ENCODE measurements around the gene CHCHD4.
A peak's percentile ranks its signal among the peaks of the same experiment; 100 is the strongest.

Gene CHCHD4

DNA sequence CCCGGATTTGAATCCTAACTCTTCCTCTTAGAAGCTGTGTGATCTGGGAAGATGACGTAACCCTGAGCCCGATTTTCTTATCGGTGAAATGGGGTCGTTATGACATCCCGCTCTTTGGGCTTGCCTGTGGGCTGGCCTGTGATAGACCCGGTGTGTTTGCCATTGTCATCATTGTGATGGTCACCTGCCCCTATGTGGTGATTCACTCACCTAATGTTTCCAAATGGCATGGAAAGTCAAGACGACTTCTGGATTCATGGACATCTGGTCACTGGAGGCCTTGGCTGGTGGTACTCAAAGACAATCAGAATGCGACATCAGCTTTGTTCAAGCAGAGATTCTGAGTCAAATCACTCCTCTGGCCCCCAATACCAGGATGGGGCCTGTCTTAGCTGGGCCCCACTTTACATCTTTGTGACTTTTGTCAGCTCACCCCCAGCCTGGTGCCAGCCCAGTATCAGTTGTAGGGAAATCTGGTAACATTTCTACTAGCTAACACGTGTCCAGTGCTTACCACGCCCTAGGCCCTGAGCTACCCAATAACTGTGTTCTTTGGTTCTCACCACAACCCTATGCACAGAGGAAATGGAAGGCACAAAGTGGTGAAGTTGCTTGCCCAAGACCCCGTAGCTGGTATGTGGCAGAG, 3.0 kb upstream of the CHCHD4 start:
- Histone ChIP-seq H3K4me1 (ENCODE audit: control insufficient read depth, low read depth, low read length) (peaks cover 7% of the 10 kb centered on the region), H3K4ac (ENCODE audit: low read depth, low read length) (no peak overlapping the region), H3K56ac (ENCODE audit: low read length) (no peak overlapping the region), H3K18ac (ENCODE audit: low read length) (no peak overlapping the region), H3K36me3 (ENCODE audit: control insufficient read depth, insufficient read depth, low read length) (peaks cover 8% of the 10 kb centered on the region), H3K79me2 (ENCODE audit: control insufficient read depth, insufficient read depth, low read length) (peaks cover 30% of the 10 kb centered on the region), H3K4me3 (ENCODE audit: low read length) (no peak overlapping the region), H3K79me1 (ENCODE audit: low read length) (peaks cover 34% of the 10 kb centered on the region), H3K27ac (ENCODE audit: low read depth, low read length) (no peak overlapping the region), H2AK5ac (ENCODE audit: low read length) (no peak overlapping the region), H3K27me3 (ENCODE audit: insufficient read depth, low read length, poor library complexity) (no peaks in the 10 kb centered on the region), H3K23ac (ENCODE audit: low read length) (no peak overlapping the region), H2BK120ac (ENCODE audit: low read depth, low read length) (no peak overlapping the region), H3K9ac (ENCODE audit: low read length) (no peak overlapping the region), H2BK15ac (replicated peaks; ENCODE audit: low read depth) (no peak overlapping the region), H4K5ac (ENCODE audit: low read length) (no peak overlapping the region), H3K4me2 (ENCODE audit: low read length) (no peak overlapping the region), H2BK5ac (ENCODE audit: low read length) (no peak overlapping the region), H4K8ac (ENCODE audit: low read depth, low read length) (no peak overlapping the region)
- DNase-seq, result no peak
- no CpG with 5 or more reads among the region's 12 CpGs for WGBS (ENCODE audit: extremely low coverage, insufficient coverage, low lambda C conversion rate)

DNA sequence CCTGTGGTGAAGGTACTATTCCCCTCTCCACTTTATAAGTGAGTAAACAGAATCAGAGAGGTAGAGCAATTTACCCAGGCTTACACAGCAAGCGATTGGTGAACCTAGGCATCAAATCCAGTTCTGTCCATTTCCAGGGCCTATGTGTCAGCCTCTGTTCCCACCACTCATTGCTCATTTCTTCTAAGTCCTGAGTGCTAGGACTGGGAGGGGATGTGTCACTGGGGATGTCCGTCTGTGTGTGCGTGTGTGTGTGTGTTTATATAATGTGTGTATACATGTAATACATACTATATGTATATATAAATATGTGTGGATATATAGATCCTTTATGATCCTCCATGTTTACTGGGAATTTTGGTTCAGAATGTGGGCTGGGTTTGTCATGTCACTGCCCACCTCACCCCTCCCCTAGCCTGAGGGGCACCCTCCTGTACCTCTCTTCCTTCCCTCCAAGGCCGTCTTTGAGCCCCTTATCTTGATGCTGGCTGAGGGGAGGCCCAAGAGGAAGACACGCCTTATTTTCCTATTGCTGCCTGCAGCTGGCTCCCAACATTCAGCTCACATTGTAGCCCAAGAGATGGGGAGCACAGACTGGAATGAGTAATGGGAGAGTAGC, 2.3 kb upstream of the CHCHD4 start:
- no peak overlapping the region for H3K4me3 ChIP-seq (ENCODE audit: low read length)
- WGBS (ENCODE audit: extremely low coverage, insufficient coverage, low lambda C conversion rate), result no CpG with 5 or more reads among the region's 5 CpGs

DNA sequence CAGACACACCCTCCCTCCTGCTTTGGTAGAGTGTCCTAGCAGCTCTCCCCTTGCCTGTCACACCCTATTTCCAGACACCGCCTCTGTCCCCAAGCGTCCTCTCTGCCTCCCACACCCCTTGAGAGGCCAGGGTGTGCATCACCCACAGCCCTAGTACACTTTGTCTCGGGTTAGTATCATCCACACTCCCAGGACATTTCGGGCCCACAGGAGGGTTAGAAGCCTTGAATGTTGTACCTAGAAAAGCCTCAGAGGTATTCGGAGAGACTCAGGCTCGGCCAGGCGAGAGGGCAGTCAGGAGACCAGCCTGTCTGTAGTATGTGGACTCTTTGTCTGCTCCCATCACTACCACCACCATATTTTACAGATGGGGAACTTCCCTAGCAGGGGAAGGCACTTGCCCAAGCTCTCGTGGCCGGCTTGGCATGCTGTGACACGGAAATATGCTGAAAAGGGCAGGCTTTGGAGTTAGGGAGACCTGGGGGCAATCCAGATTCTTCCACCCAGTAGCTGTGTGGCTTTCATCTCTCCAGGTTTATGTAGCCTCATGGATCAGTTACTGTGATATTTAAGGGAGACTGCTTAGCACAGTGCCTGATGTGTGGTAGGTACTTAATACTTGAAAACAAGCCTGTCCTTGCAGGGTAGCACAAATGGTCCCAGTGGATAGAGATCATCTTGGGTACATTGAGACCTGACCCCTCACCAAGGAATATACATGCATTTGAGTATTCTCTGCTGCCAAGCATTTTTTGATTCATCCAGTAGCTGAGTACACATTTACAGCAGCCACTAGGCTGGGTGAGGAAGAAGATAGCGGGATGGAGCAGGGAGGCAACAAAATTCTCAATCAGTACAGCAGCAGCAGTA, 1.6 kb upstream of the CHCHD4 start:
- Histone ChIP-seq H4K8ac (ENCODE audit: low read depth, low read length) (no peak overlapping the region), H3K18ac (ENCODE audit: low read length) (no peak overlapping the region), H3K27ac (ENCODE audit: low read depth, low read length) (no peak overlapping the region), H4K5ac (ENCODE audit: low read length) (no peak overlapping the region), H3K56ac (ENCODE audit: low read length) (peak overlapping the region; percentile 95), H2BK120ac (ENCODE audit: low read depth, low read length) (no peak overlapping the region), H3K79me2 (ENCODE audit: control insufficient read depth, insufficient read depth, low read length) (peaks cover 33% of the 10 kb centered on the region), H2AK5ac (ENCODE audit: low read length) (no peak overlapping the region), H3K79me1 (ENCODE audit: low read length) (peaks cover 41% of the 10 kb centered on the region), H2BK5ac (ENCODE audit: low read length) (no peak overlapping the region), H3K23ac (ENCODE audit: low read length) (no peak overlapping the region), H2BK15ac (replicated peaks; ENCODE audit: low read depth) (no peak overlapping the region), H3K4ac (ENCODE audit: low read depth, low read length) (no peak overlapping the region), H3K4me2 (ENCODE audit: low read length) (peak overlapping the region; percentile 93), H3K27me3 (ENCODE audit: insufficient read depth, low read length, poor library complexity) (no peaks in the 10 kb centered on the region), H3K4me3 (ENCODE audit: low read length) (peak overlapping the region; percentile 88), H3K4me1 (ENCODE audit: control insufficient read depth, low read depth, low read length) (peaks cover 7% of the 10 kb centered on the region), H3K36me3 (ENCODE audit: control insufficient read depth, insufficient read depth, low read length) (peaks cover 3% of the 10 kb centered on the region), H3K9ac (ENCODE audit: low read length) (peak overlapping the region; percentile 95)
- WGBS (ENCODE audit: extremely low coverage, insufficient coverage, low lambda C conversion rate), result no CpG with 5 or more reads among the region's 11 CpGs
- no peak for DNase-seq

More for the DNA sequence above, 2.3 kb upstream of the CHCHD4 start:
- Histone ChIP-seq H3K23ac (ENCODE audit: low read length) (no peak overlapping the region), H3K79me1 (ENCODE audit: low read length) (peaks cover 40% of the 10 kb centered on the region), H4K8ac (ENCODE audit: low read depth, low read length) (no peak overlapping the region), H2BK120ac (ENCODE audit: low read depth, low read length) (no peak overlapping the region), H3K9ac (ENCODE audit: low read length) (peak overlapping the region; percentile 6), H2BK5ac (ENCODE audit: low read length) (no peak overlapping the region), H3K27ac (ENCODE audit: low read depth, low read length) (no peak overlapping the region), H3K18ac (ENCODE audit: low read length) (no peak overlapping the region), H3K36me3 (ENCODE audit: control insufficient read depth, insufficient read depth, low read length) (peaks cover 5% of the 10 kb centered on the region), H3K4me2 (ENCODE audit: low read length) (no peak overlapping the region), H2AK5ac (ENCODE audit: low read length) (no peak overlapping the region), H3K56ac (ENCODE audit: low read length) (no peak overlapping the region), H2BK15ac (replicated peaks; ENCODE audit: low read depth) (no peak overlapping the region), H3K27me3 (ENCODE audit: insufficient read depth, low read length, poor library complexity) (no peaks in the 10 kb centered on the region), H3K79me2 (ENCODE audit: control insufficient read depth, insufficient read depth, low read length) (peaks cover 33% of the 10 kb centered on the region), H3K4ac (ENCODE audit: low read depth, low read length) (no peak overlapping the region), H3K4me1 (ENCODE audit: control insufficient read depth, low read depth, low read length) (peaks cover 7% of the 10 kb centered on the region), H4K5ac (ENCODE audit: low read length) (no peak overlapping the region)
- no peak for DNase-seq

DNA sequence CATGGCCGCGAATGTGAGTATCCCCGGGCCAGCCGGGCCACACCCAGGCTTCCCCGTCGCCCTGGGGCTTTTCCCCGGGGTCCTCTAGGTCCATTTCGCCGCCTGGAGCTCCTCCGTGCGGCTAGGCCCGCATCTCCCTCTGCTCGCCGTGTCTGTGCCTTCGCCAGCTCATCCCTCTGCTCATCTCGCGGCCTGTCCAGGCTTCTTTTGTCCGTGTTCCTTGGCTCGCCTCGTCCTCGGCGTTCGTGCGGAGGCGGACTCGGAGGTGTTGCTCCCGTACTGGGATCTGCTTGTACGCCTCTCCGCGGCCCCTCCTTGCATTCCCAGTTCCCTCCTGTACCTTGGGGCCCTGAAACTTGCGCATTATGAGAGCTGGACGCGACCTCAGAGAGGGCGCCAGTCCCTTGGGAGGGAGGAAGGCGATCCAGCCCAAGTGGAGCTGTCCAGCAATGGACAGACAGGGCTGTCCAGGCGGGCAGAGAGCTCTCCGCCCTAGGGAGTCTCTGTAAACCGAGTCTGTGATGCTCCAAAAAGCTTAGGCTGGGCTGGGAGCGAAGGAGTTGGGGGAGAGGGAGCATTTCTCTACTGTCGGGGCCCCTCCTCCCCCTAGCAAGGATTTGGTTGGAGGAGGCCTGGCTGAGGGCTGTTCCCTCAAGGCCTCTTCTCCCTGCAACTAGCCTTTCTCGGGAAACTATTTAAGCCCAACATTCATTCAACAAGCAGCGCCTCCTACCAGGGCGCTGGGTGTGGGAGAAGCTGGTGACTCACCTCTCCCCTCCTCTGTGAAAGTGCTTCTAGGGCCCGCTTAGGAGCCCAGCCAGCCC, 735 bp upstream of the CHCHD4 start:
- Histone ChIP-seq H3K27ac (ENCODE audit: low read depth, low read length) (peak overlapping the region; percentile 34), H4K5ac (ENCODE audit: low read length) (no peak overlapping the region), H2AK5ac (ENCODE audit: low read length) (no peak overlapping the region), H3K27me3 (ENCODE audit: insufficient read depth, low read length, poor library complexity) (no peaks in the 10 kb centered on the region), H3K36me3 (ENCODE audit: control insufficient read depth, insufficient read depth, low read length) (peaks cover 3% of the 10 kb centered on the region), H2BK15ac (replicated peaks; ENCODE audit: low read depth) (no peak overlapping the region), H3K4me1 (ENCODE audit: control insufficient read depth, low read depth, low read length) (peaks cover 7% of the 10 kb centered on the region), H3K79me2 (ENCODE audit: control insufficient read depth, insufficient read depth, low read length) (peaks cover 33% of the 10 kb centered on the region), H3K4ac (ENCODE audit: low read depth, low read length) (no peak overlapping the region), H3K9ac (ENCODE audit: low read length) (peak overlapping the region; percentile 95), H3K4me3 (ENCODE audit: low read length) (peak overlapping the region; percentile 88), H2BK120ac (ENCODE audit: low read depth, low read length) (no peak overlapping the region), H3K4me2 (ENCODE audit: low read length) (peak overlapping the region; percentile 93), H4K8ac (ENCODE audit: low read depth, low read length) (no peak overlapping the region), H3K56ac (ENCODE audit: low read length) (peak overlapping the region; percentile 95), H3K23ac (ENCODE audit: low read length) (peak overlapping the region; percentile 53), H3K79me1 (ENCODE audit: low read length) (peaks cover 41% of the 10 kb centered on the region), H2BK5ac (ENCODE audit: low read length) (no peak overlapping the region), H3K18ac (ENCODE audit: low read length) (peak overlapping the region; percentile 15)
- WGBS (ENCODE audit: extremely low coverage, insufficient coverage, low lambda C conversion rate), result no CpG with 5 or more reads among the region's 44 CpGs
- DNase-seq, result peak; percentile 96

DNA sequence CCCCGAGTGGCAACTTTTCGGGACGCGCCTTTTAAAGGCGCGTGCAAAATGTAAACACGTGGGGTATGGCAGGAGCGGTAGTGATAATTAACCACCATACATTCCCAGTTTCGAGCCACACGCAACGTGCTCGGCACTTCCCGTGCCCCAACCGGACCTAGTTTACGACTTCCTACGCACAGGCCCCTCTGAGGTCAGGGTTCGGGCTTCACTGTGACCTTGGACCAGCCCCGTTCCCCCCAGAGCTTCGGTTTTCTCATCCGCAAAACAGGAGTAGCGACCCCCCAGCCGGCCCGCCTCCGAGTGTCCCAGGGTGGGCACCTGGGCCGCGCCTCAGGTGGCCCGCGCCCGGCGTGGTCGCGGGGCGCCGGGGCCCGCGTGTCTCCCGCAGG, 451 bp downstream of the CHCHD4 start:
- H3K36me3 ChIP-seq (ENCODE audit: control insufficient read depth, insufficient read depth, low read length), result no peaks in the 10 kb centered on the region

More for the DNA sequence above, 451 bp downstream of the CHCHD4 start:
- WGBS (ENCODE audit: extremely low coverage, insufficient coverage, low lambda C conversion rate), result no CpG with 5 or more reads among the region's 37 CpGs
- H3K27ac ChIP-seq (ENCODE audit: low read depth, low read length), result peak overlapping the region; percentile 36
- peaks cover 45% of the 10 kb centered on the region for H3K79me1 ChIP-seq (ENCODE audit: low read length)
- H3K27me3 ChIP-seq (ENCODE audit: insufficient read depth, low read length, poor library complexity), result no peaks in the 10 kb centered on the region
- H3K4ac ChIP-seq (ENCODE audit: low read depth, low read length), result no peak overlapping the region
- H3K9ac ChIP-seq (ENCODE audit: low read length), result peak overlapping the region; percentile 92
- no peak overlapping the region for H3K23ac ChIP-seq (ENCODE audit: low read length)
- peak overlapping the region; percentile 94 for H3K56ac ChIP-seq (ENCODE audit: low read length)
- H3K4me2 ChIP-seq (ENCODE audit: low read length), result peak overlapping the region; percentile 95
- H3K79me2 ChIP-seq (ENCODE audit: control insufficient read depth, insufficient read depth, low read length), result peaks cover 33% of the 10 kb centered on the region
- H3K4me3 ChIP-seq (ENCODE audit: low read length), result peak overlapping the region; percentile 74
- peak overlapping the region; percentile 73 for H4K5ac ChIP-seq (ENCODE audit: low read length)
- peaks cover 7% of the 10 kb centered on the region for H3K4me1 ChIP-seq (ENCODE audit: control insufficient read depth, low read depth, low read length)
- H2AK5ac ChIP-seq (ENCODE audit: low read length), result peak overlapping the region; percentile 48
- no peak overlapping the region for H4K8ac ChIP-seq (ENCODE audit: low read depth, low read length)
- DNase-seq, result peak; percentile 66
- peak overlapping the region; percentile 21 for H2BK120ac ChIP-seq (ENCODE audit: low read depth, low read length)
- no peak overlapping the region for H2BK15ac ChIP-seq (replicated peaks; ENCODE audit: low read depth)
- no peak overlapping the region for H2BK5ac ChIP-seq (ENCODE audit: low read length)
- H3K18ac ChIP-seq (ENCODE audit: low read length), result peak overlapping the region; percentile 93
